GM12801 (cell line): ENCODE measurements around the gene ATP2B3.

Experiments used
- CTCF ChIP-seq: IDR thresholded peaks from one replicate; pipeline ENCODE4 v1.5.1; 2011; ENCODE audit warnings: control low read depth; ENCODE audit not compliant: insufficient read length; ENCODE audit errors: extremely low read depth

ATP2B3 gene

GRCh38 chrX:153481043-153481442 lies 36.4 kb upstream of the ATP2B3 start:
- TF ChIP-seq CTCF: no peak

GRCh38 chrX:153482376-153483015 lies 34.9 kb upstream of the ATP2B3 start:
- TF ChIP-seq CTCF: no peak

GRCh38 chrX:153485396-153486080 lies 31.9 kb upstream of the ATP2B3 start:
- TF ChIP-seq CTCF: no peak

GRCh38 chrX:153486171-153486570 lies 31.3 kb upstream of the ATP2B3 start:
- TF ChIP-seq CTCF: no peak

GRCh38 chrX:153487590-153488071 lies 29.8 kb upstream of the ATP2B3 start:
- TF ChIP-seq CTCF: no peak

- TF ChIP-seq CTCF: no peak
Measured at GRCh38 chrX:153488231-153488914, 29.1 kb upstream of the ATP2B3 start.

GRCh38 chrX:153490217-153490930 lies 27.1 kb upstream of the ATP2B3 start:
- TF ChIP-seq CTCF: no peak
